ENCODE results near the gene SH2D3A. TPM values are rescaled to one million over a fixed set of nuclear protein-coding genes. Genes with fewer than 3 reads are reported as not detected.
A peak's percentile ranks its signal among the peaks of the same experiment; 100 is the strongest.

SH2D3A gene
- total RNA-seq, 1 donor from 2014 or later, result 0.15 TPM

- intact Hi-C loops (cut with micrococcal nuclease), result no loop called here
- no peak for DNase-seq
- peak; percentile 38 for ATAC-seq
Measured at GRCh38 chr19:6728346-6728745, 38.9 kb downstream of the SH2D3A start.

- no peak for DNase-seq
- intact Hi-C loops (cut with micrococcal nuclease), result no loop called here
- no peak for ATAC-seq
Measured at GRCh38 chr19:6725513-6726231, 41.6 kb downstream of the SH2D3A start.

GRCh38 chr19:6724631-6725492, 42.4 kb downstream of the SH2D3A start:
- intact Hi-C loops (cut with micrococcal nuclease), result no loop called here
- DNase-seq (peak; percentile 16), ATAC-seq (no peak)

DNA sequence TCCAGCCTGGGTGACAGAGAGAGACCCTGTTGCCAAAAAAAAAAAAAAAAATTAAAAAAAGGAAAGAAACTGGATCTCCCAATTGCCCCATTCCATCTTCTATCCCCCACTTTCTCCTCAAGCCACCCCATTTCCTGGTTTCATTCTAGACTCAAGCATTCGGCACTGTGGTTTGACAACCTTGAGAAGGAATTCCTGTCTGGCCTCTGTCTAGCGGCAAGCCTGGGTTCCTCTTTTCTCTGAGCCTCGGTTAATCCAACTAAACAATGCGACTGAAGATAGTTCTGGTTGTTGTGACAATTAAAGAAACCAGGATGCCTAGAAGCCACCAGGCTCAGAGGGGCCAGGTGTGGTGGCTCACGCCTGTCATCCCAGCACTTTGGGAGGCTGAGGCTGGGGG, 43.5 kb downstream of the SH2D3A start:
- intact Hi-C loops (cut with micrococcal nuclease), result no loop called here
- ATAC-seq (no peak), DNase-seq (peak; percentile 18)

- peak; percentile 65 for DNase-seq
- intact Hi-C loops (cut with micrococcal nuclease), result no loop called here
- ATAC-seq, result peak; percentile 48
Measured at GRCh38 chr19:6723108-6723618, 44.1 kb downstream of the SH2D3A start.

- DNase-seq, result no peak
- ATAC-seq, result no peak
Measured at GRCh38 chr19:6721773-6722172, 45.5 kb downstream of the SH2D3A start.

DNA sequence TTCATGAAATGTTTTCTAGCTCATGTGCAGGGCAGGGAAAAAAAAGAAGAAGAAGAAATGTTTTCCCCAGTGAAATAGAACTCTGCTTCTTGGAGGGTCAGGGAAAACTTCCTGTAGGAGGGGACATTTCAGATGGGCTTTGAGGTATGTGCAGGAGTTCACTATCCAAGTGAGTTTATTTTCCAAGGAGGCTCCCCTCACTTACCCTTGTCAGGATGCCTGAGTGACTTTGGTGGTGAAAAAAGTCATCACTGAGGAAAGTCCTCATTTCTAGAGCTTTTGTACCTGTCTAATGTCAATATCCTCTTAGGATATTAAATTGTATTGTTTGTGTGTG, 46.1 kb downstream of the SH2D3A start:
- ATAC-seq (no peak), DNase-seq (no peak)
- intact Hi-C loops (cut with micrococcal nuclease), result no loop called here

More at GRCh38 chr19:6721773-6722172, 45.5 kb downstream of the SH2D3A start:
- intact Hi-C loops (cut with micrococcal nuclease), result no loop called here

GRCh38 chr19:6720369-6721137, 46.7 kb downstream of the SH2D3A start, which contains the start of gene C3:
Gene C3, minus strand, starts transcription at chr19:6720650. Its CDS starts 61 bp downstream, at chr19:6720589.
- DNase-seq (peak; percentile 75), ATAC-seq (peak; percentile 90)
- intact Hi-C loops (cut with micrococcal nuclease), result no loop called here

DNA sequence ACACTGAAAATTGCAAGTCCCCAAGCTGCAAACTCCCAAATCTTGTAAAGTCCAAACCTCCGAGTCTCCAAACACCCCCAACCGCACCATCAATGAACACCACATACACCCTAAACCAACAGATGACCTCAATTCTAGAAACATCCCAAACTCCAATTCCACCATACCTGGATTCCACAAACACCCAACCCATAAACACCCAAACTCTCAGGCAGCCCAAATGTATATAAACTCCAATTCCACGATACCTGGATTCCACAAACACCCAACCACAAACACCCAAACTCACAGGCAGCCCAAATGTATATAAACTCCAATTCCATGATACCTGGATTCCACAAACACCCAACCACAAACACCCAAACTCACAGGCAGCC, 47.3 kb downstream of the SH2D3A start:
- DNase-seq (no peak), ATAC-seq (no peak)
- intact Hi-C loops (cut with micrococcal nuclease), result no loop called here

GRCh38 chr19:6719540-6719861, 47.7 kb downstream of the SH2D3A start:
- intact Hi-C loops (cut with micrococcal nuclease), result no loop called here
- ATAC-seq, result no peak
- no peak for DNase-seq

DNA sequence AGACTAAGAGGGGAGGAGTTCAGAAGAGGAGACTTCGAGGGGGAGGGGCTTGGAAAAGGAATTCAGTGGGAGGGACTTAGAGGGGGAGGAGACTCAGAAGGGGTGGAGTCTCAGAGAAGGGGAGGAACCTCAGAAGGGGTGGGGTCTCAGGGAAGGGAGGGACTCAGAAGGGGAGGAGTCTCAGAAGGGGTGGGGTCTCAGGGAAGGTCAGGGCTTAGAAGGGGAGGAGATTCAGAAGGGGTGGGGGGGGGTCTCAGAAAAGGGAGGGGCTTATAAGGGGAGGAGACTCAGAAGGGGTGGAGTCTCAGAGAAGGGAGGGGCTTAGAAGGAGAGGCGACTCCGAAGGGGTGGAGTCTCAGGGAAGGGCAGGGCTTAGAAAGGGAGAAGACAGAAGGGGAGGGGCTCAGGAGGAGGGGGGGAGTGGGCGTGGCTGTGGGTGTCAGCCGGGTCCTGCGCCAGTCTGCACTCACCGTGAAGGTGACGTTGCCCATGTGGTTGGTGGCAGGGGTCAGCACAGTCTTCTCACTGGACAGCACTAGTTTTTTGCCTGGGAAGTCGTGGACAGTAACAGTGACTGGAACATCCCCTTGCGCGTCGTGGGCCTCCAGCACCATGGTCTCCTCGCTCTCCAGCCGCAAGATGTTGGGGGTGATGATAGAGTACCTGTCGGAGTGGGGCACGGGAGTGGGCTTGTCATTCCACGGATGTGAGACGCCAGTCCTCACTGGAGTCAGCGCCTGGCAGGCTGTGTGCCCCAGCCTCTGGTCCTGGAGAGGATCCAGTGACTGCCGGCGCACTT, 48.3 kb downstream of the SH2D3A start:
- DNase-seq (peak; percentile 45), ATAC-seq (peak; percentile 3)
- intact Hi-C loops (cut with micrococcal nuclease), result no loop called here

GRCh38 chr19:6718111-6718740, 49.0 kb downstream of the SH2D3A start:
- DNase-seq, result no peak
- intact Hi-C loops (cut with micrococcal nuclease), result no loop called here

GRCh38 chr19:6717441-6717971, 49.7 kb downstream of the SH2D3A start:
- no peak for ATAC-seq
- intact Hi-C loops (cut with micrococcal nuclease), result no loop called here
- no peak for DNase-seq

More at GRCh38 chr19:6718111-6718740, 49.0 kb downstream of the SH2D3A start:
- ATAC-seq, result no peak

GRCh38 chr19:6717036-6717435, 50.2 kb downstream of the SH2D3A start:
- intact Hi-C loops (cut with micrococcal nuclease), result no loop called here
- ATAC-seq (no peak), DNase-seq (peak; percentile 4)

DNA sequence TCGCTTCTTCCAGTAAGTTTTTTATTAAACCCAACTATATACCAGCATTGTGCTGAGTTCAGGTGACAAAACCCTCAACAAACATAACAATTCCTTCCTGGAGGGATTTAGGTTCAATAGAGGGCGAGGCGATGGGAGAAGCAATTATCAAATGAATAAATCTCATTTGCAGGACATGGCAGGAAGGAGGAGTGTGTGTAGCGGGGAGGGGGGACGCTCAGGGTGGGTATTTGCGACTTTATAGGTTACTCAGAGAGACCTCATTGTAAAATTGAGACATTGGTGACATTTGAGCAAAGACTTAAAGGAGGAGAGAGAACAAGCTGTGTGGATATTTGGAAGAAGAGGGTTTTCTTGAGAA, 50.6 kb downstream of the SH2D3A start:
- no peak for ATAC-seq
- no peak for DNase-seq
- intact Hi-C loops (cut with micrococcal nuclease), result no loop called here

GRCh38 chr19:6714749-6715555, 52.3 kb downstream of the SH2D3A start:
- ATAC-seq (no peak), DNase-seq (peak; percentile 0)
- intact Hi-C loops (cut with micrococcal nuclease), result no loop called here
